Kidney (tissue), 14 donors: Measurements from ENCODE around the gene NRAP. TPM values are rescaled to one million over a fixed set of nuclear protein-coding genes. Genes with fewer than 3 reads are reported as not detected.

ENCODE experiments used
- DNase-seq, 5 donors: peaks; one replicate each; pipeline ENCODE4 v3.0.0-alpha.2; 2013 to 2020
- FAIRE-seq: peaks from 2 replicates; lab custom pipeline; 2012; peaks lifted over from hg19 to GRCh38; lab: Jason Lieb, UNC
- H3K27ac ChIP-seq, 2 donors: one replicate each; pipeline ENCODE4 v1.7.0; 2013; ENCODE audit warnings: low read depth in 2 of 2, low read length in 2 of 2, inconsistent platforms in 1 of 2
- H3K27me3 ChIP-seq: one replicate; pipeline ENCODE4 v1.7.1; 2013; ENCODE audit warnings: low read length, inconsistent platforms; ENCODE audit not compliant: control insufficient read depth, insufficient read depth
- H3K36me3 ChIP-seq, 3 donors: one replicate each; pipeline versions ENCODE4 v1.7.0 to v1.7.1; 2013; ENCODE audit warnings: low read length in 3 of 3, control low read depth in 1 of 3, inconsistent platforms in 1 of 3; ENCODE audit not compliant: insufficient read depth in 3 of 3, control insufficient read depth in 2 of 3
- H3K4me1 ChIP-seq, 3 donors: one replicate each; pipeline versions ENCODE4 v1.7.0 to v1.7.1; 2013; ENCODE audit warnings: low read length in 3 of 3, inconsistent platforms in 1 of 3, low read depth in 1 of 3; ENCODE audit not compliant: control insufficient read depth in 2 of 3, insufficient read depth in 2 of 3
- H3K4me3 ChIP-seq, 3 donors: one replicate each; pipeline versions ENCODE4 v1.7.0 to v1.8.1; 2013; ENCODE audit warnings: low read length in 3 of 3, control low read depth in 1 of 3, inconsistent platforms in 1 of 3
- H3K9ac ChIP-seq, 3 donors: one replicate each; pipeline versions ENCODE4 v1.7.0 to v1.7.1; 2013; ENCODE audit warnings: low read length in 3 of 3, control low read depth in 1 of 3, inconsistent platforms in 1 of 3
- H3K9me3 ChIP-seq, 3 donors: one replicate each; pipeline versions ENCODE4 v1.7.0 to v1.7.1; 2013; ENCODE audit warnings: low read length in 3 of 3, control low read depth in 1 of 3, inconsistent platforms in 1 of 3; ENCODE audit not compliant: control insufficient read depth in 2 of 3, insufficient read depth in 1 of 3
- CTCF ChIP-seq: IDR thresholded peaks from 3 replicates; pipeline ENCODE4 v1.5.1; 2012; ENCODE audit warnings: mild to moderate bottlenecking, moderate library complexity, borderline replicate concordance; ENCODE audit not compliant: insufficient read depth; ENCODE audit errors: extremely low read depth
- intact Hi-C: fragments of 100-400 bp; cut with DNase I; formaldehyde crosslinking; loops from one replicate; pipeline ENCODE4 v1.11.1; 2022
- polyA plus RNA-seq: library from polyadenylated mRNA; stranded (reverse); fragments of 350-450 nt; fragmentation: Illumina TruSeq; extraction: RNeasy Lipid Tissue Mini Kit (QIAGEN cat#74804); gene quantifications from one replicate; pipeline ENCODE4 v1.2.3, GENCODE V29; 2014; ENCODE audit warnings: low read depth, low replicate concordance; ENCODE audit not compliant: insufficient read depth
- total RNA-seq: library from RNA; stranded (reverse); fragmentation: NEBNext Ultra II Directional; extraction: Animal tissue kit (Norgen Biotek cat#: 25700); gene quantifications from one replicate; pipeline ENCODE4 v1.2.1, GENCODE V29; 2021
- donor health status: control.
- donor health status: control.
- donor health status: control.
- donor health status: control.
- donor health status: control.
- donor health status: DM: yes; HTN: yes; CAD: no.
- donor health status: Normal renal cell carcinoma (clear cell type).

Gene NRAP
- total and polyA plus RNA-seq, 2 donors from 2014 or later: not detected

GRCh38 chr10:113604572-113604971 is 59.3 kb downstream of the NRAP start:
- FAIRE-seq (no peak), DNase-seq (no peak)
- no peaks in the 10 kb centered on the region for H3K4me1 ChIP-seq
- H3K9ac ChIP-seq: no peak overlapping the region
- no peaks in the 10 kb centered on the region for H3K9me3 ChIP-seq
- H3K4me3 ChIP-seq: no peak overlapping the region
- intact Hi-C loops: no loop called here
- no peak overlapping the region for H3K27ac ChIP-seq
- no peaks in the 10 kb centered on the region for H3K27me3 ChIP-seq
- TF ChIP-seq CTCF: no peak
- no peaks in the 10 kb centered on the region for H3K36me3 ChIP-seq

GRCh38 chr10:113603057-113603777 is 60.6 kb downstream of the NRAP start:
- no peaks in the 10 kb centered on the region for H3K4me1 ChIP-seq
- no peak overlapping the region for H3K27ac ChIP-seq
- H3K27me3 ChIP-seq: no peaks in the 10 kb centered on the region
- intact Hi-C loops: no loop called here
- H3K9me3 ChIP-seq: no peaks in the 10 kb centered on the region
- no peak for FAIRE-seq
- H3K9ac ChIP-seq: no peak overlapping the region
- H3K4me3 ChIP-seq: no peak overlapping the region
- no peak for TF ChIP-seq CTCF
- H3K36me3 ChIP-seq: no peaks in the 10 kb centered on the region
- DNase-seq: no peak

GRCh38 chr10:113600569-113600968 is 63.3 kb downstream of the NRAP start:
- H3K4me1 ChIP-seq: no peaks in the 10 kb centered on the region
- H3K9me3 ChIP-seq: no peaks in the 10 kb centered on the region
- H3K9ac ChIP-seq: no peak overlapping the region
- no peak for TF ChIP-seq CTCF
- intact Hi-C loops: no loop called here
- DNase-seq (no peak), FAIRE-seq (no peak)
- no peak overlapping the region for H3K27ac ChIP-seq
- H3K36me3 ChIP-seq: no peaks in the 10 kb centered on the region
- no peaks in the 10 kb centered on the region for H3K27me3 ChIP-seq
- no peak overlapping the region for H3K4me3 ChIP-seq
